Pancreas (tissue), 10 donors: ENCODE results near the gene RFX8. TPM values are rescaled to one million over a fixed set of nuclear protein-coding genes. Genes with fewer than 3 reads are reported as not detected.

Experiments used
- ATAC-seq, 4 donors: fragments of 200-7000 bp; cut with Tn5 transposase; one replicate each; pipeline versions ENCODE4 v1.8.0 to v1.9.1; 2020; ENCODE audit warnings: mild to moderate bottlenecking in 4 of 4, moderate library complexity in 4 of 4
- DNase-seq, 6 donors: peaks; one replicate each; pipeline ENCODE4 v3.0.0-alpha.2; 2020
- FAIRE-seq: peaks from 2 replicates; lab custom pipeline; 2012; peaks lifted over from hg19 to GRCh38; lab: Jason Lieb, UNC
- H3K27ac ChIP-seq, 4 donors: fragments of 200-600 bp; sonication (generic); 1 replicate in 3 of 4; 2 replicates in 1 of 4; pipeline versions ENCODE4 v1.5.0 to v1.8.0; 2020
- H3K27me3 ChIP-seq, 4 donors: fragments of 200-600 bp; one replicate each; pipeline ENCODE4 v1.8.0; 2021
- H3K36me3 ChIP-seq, 3 donors: fragments of 200-600 bp; sonication (generic) in 1 of 3; one replicate each; pipeline versions ENCODE4 v1.5.0 to v1.8.0; 2020 to 2021
- H3K4me1 ChIP-seq, 3 donors: fragments of 200-600 bp; one replicate each; pipeline ENCODE4 v1.8.0; 2021
- H3K4me3 ChIP-seq, 4 donors: fragments of 200-600 bp; sonication (generic) in 2 of 4; one replicate each; pipeline versions ENCODE4 v1.5.0 to v1.8.0; 2020 to 2021
- H3K9me3 ChIP-seq, 4 donors: fragments of 200-600 bp; one replicate each; pipeline ENCODE4 v1.8.0; 2021
- CTCF ChIP-seq, 4 donors: fragments of 200-600 bp; sonication (generic) in 3 of 4; IDR thresholded peaks; one replicate each; pipeline versions ENCODE4 v1.5.0 to v1.8.0; 2021; ENCODE audit warnings: antibody characterized with exemption in 4 of 4
- WGBS, 2 donors: extraction: QIAGEN DNeasy Blood & Tissue Kit; methylation state at CpG; one replicate each; pipeline ENCODE4 v1.1.7; 2013; 5-methylcytosine and 5-hydroxymethylcytosine counted together
- intact Hi-C, 3 donors: fragments of 100-400 bp; cut with DNase I; formaldehyde crosslinking; loops; one replicate each; pipeline versions ENCODE4 v1.11.1 to v1.14.2; 2022
- polyA plus RNA-seq, 2 donors: library from polyadenylated mRNA; stranded (reverse); fragments of 200-250 nt; gene quantifications; one replicate each; pipeline ENCODE4 v1.2.3, GENCODE V29; 2013
- total RNA-seq, 6 donors: library from RNA; stranded (reverse); fragmentation: NEBNext Ultra II Directional in 4 of 6; extraction: Animal tissue kit (Norgen Biotek cat#: 25700) in 4 of 6; gene quantifications; one replicate each; pipeline versions ENCODE4 v1.2.1 to v1.2.4, GENCODE V29; 2021 to 2023
- donor health status: healthy with polysubstance abuse.
- donor health status: DM: no; HTN: no; CAD: no; lungs with moderate emphysema.
- donor health status: DM: no; HTN: no; CAD: no.
- donor health status: control.
- donor health status: control.
- donor health status: Bipolar disorder and iron deficiency.
- donor health status: DM: yes; HTN: yes; CAD: no.
- donor health status: DM: no; HTN: no; CAD: no.
- donor health status: DM: no; HTN: no; CAD: no.
- donor health status: DM: yes; HTN: yes; CAD: no.

RFX8 gene
- total and polyA plus RNA-seq, 8 donors = 0.15 to 0.52 (median 0.34) TPM; not detected in 4

GRCh38 chr2:101388232-101388631 lies 86.7 kb downstream of the RFX8 start:
- ATAC-seq (no peak), FAIRE-seq (no peak), DNase-seq (no peak)
- Histone ChIP-seq H3K27me3 (peaks cover 0 to 12% (median 2%) of the 10 kb centered on the region in 4 donors), H3K27ac (no peak overlapping the region), H3K9me3 (no peaks in the 10 kb centered on the region), H3K36me3 (no peaks in the 10 kb centered on the region), H3K4me3 (no peak overlapping the region), H3K4me1 (peaks cover 0 to 5% (median 0%) of the 10 kb centered on the region in 3 donors)
- 44 to 67% methylated on average over 4 of the region's 4 CpGs for WGBS, 2 donors
- intact Hi-C loops = no loop called here
- no peak for TF ChIP-seq CTCF (IDR thresholded peaks at IDR 0.05)

DNA sequence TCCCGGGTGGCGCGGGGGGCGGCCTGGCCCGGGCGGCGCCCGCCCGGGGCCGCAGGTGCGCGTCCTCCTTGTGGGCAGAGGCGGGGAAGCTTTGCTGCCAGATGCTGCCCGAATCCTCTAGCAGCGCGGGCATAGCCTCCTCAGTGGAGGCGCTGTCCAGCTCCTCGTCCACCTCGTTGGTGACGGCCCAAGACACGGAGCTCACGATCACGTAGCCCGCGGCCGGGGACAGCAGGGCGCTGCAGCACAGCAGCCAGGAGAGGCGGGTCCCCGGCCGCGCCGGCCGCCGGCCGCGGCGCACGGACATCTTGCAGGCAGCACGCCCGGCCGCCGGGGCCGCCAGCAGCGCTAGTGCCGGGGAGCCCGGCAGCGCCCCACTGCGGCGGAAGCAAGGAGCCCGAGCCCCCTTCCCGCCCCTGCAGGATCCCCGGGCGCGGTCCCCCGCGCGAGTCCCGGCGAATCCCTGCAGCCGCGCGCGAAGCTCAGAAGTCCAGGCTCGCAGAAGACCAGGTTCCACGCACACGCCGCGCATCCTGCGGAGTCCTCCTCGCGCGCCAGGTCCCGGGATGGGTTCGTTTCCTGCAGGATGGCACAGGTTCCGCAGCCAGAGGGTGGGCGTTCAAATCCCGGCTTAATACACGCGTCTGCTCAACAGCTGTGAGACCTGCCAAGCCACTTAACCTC lies 87.6 kb downstream of the RFX8 start, which contains the start of gene CREG2:
TSS of gene CREG2 (minus strand) at position 353 of the 684 bp plus-strand sequence. CDS start at position 307, 46 bp downstream.
- DNase-seq (peak; percentile 49 to 88 (median 66)), ATAC-seq (peak; percentile 88 to 96 (median 94)), FAIRE-seq (no peak)
- peaks cover 0 to 12% (median 2%) of the 10 kb centered on the region in 4 donors for H3K27me3 ChIP-seq
- no peaks in the 10 kb centered on the region for H3K36me3 ChIP-seq
- peak within 1 kb of the TSS; percentile 20 to 54 (median 44) for H3K4me3 ChIP-seq
- peak; percentile 14 to 54 (median 42) for TF ChIP-seq CTCF (IDR thresholded peaks at IDR 0.05)
- no peaks in the 10 kb centered on the region for H3K9me3 ChIP-seq
- intact Hi-C loops = no loop called here
- WGBS, 2 donors = 1% methylated on average over 63 to 79 of the region's 79 CpGs
- H3K27ac ChIP-seq = no peak within 1 kb of the TSS
- H3K4me1 ChIP-seq = peaks cover 0 to 5% (median 0%) of the 10 kb centered on the region in 3 donors

- Histone ChIP-seq H3K4me3 (peak overlapping the region; percentile 20 to 54 (median 44)), H3K36me3 (no peaks in the 10 kb centered on the region), H3K27ac (no peak overlapping the region), H3K27me3 (peaks cover 0 to 12% (median 2%) of the 10 kb centered on the region in 4 donors), H3K9me3 (no peaks in the 10 kb centered on the region), H3K4me1 (peaks cover 0 to 5% (median 0%) of the 10 kb centered on the region in 3 donors)
- FAIRE-seq (no peak), DNase-seq (peak in 4 of 6 donors; percentile 12 to 71 (median 50)), ATAC-seq (peak in 3 of 4 donors; percentile 41 to 59 (median 57))
- TF ChIP-seq CTCF (IDR thresholded peaks at IDR 0.05) = no peak
- intact Hi-C loops = no loop called here
- 2 to 4% methylated on average over 32 to 45 of the region's 45 CpGs for WGBS, 2 donors
Measured at GRCh38 chr2:101386599-101387150, 88.2 kb downstream of the RFX8 start.

DNA sequence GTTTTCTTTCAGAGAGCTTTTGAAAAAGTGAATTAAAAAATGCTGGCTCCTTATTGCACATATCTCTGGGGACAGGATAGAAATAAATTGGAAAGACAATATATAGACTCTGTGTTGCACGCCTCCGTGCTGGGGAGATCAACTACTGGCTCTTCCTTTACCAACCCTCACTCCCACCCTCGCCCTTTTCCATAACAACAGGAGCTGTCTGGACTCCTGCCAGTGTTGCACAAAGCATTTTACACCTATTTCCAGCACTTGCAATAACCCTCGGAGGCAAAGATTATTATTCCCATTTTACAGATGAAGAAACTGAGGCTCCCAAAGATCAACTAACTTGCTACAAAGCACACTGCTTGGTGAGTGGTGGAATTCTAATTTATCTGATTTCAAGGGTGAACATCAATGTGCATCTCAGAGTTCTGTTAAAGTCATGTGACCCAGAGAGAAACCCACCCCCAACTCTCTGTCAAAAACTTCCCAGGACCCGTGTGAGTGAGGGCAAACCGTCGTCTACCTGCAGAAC lies 91.8 kb downstream of the RFX8 start:
- Histone ChIP-seq H3K36me3 (no peaks in the 10 kb centered on the region), H3K4me1 (peaks cover 0 to 5% (median 0%) of the 10 kb centered on the region in 3 donors), H3K27me3 (peaks cover 0 to 9% (median 2%) of the 10 kb centered on the region in 4 donors), H3K9me3 (no peaks in the 10 kb centered on the region), H3K4me3 (no peak overlapping the region), H3K27ac (no peak overlapping the region)
- ATAC-seq (no peak), DNase-seq (no peak), FAIRE-seq (no peak)
- WGBS, 2 donors = 64 to 68% methylated on average over 7 of the region's 7 CpGs
- intact Hi-C loops = no loop called here
- TF ChIP-seq CTCF (IDR thresholded peaks at IDR 0.05) = no peak
